HEK293 (cell line): Measurements from ENCODE around the gene MRPS27.

Source experiments
- ATF2 ChIP-seq: fragments of 450-650 bp; formaldehyde crosslinking; IDR thresholded peaks from 2 replicates; pipeline ENCODE4 v1.5.1; 2016; ENCODE audit warnings: missing biosample characterization, missing genetic modification characterization, low read depth
- HIC1 ChIP-seq: fragments of 450-650 bp; formaldehyde crosslinking; IDR thresholded peaks from 2 replicates; pipeline ENCODE4 v1.5.1; 2016; ENCODE audit warnings: missing biosample characterization, missing genetic modification characterization
- HOXD13 ChIP-seq: sonication (generic); formaldehyde crosslinking; IDR thresholded peaks from 2 replicates; pipeline ENCODE4 v1.8.0; 2022; ENCODE audit warnings: missing genetic modification reagents, borderline replicate concordance
- KLF16 ChIP-seq: fragments of 450-650 bp; formaldehyde crosslinking; IDR thresholded peaks from 2 replicates; pipeline ENCODE4 v1.5.1; 2017; ENCODE audit warnings: missing biosample characterization, missing genetic modification characterization
- KLF9 ChIP-seq: fragments of 450-650 bp; formaldehyde crosslinking; IDR thresholded peaks from 2 replicates; pipeline ENCODE4 v1.5.1; 2016; ENCODE audit warnings: missing biosample characterization, missing genetic modification characterization, low read depth
- PRDM2 ChIP-seq: fragments of 450-650 bp; formaldehyde crosslinking; IDR thresholded peaks from 2 replicates; pipeline ENCODE4 v1.5.1; 2016; ENCODE audit warnings: missing biosample characterization, missing genetic modification characterization, borderline replicate concordance
- ZBTB17 ChIP-seq: fragments of 450-650 bp; formaldehyde crosslinking; IDR thresholded peaks from 2 replicates; pipeline ENCODE4 v1.5.1; 2016; ENCODE audit warnings: missing biosample characterization, missing genetic modification characterization
- ZBTB20 ChIP-seq: fragments of 450-650 bp; formaldehyde crosslinking; IDR thresholded peaks from 2 replicates; pipeline ENCODE4 v1.5.1; 2016; ENCODE audit warnings: missing biosample characterization, missing genetic modification characterization
- ZFP69B ChIP-seq: fragments of 450-650 bp; formaldehyde crosslinking; IDR thresholded peaks from 2 replicates; pipeline ENCODE4 v1.5.1; 2016; ENCODE audit warnings: missing biosample characterization, missing genetic modification characterization
- ZNF138 ChIP-seq: fragments of 450-650 bp; formaldehyde crosslinking; IDR thresholded peaks from 2 replicates; pipeline ENCODE4 v1.5.1; 2016; ENCODE audit warnings: missing biosample characterization, missing genetic modification characterization, borderline replicate concordance
- ZNF184 ChIP-seq: fragments of 450-650 bp; IDR thresholded peaks from 2 replicates; pipeline ENCODE4 v1.5.1; 2018; ENCODE audit warnings: missing biosample characterization, mild to moderate bottlenecking, missing genetic modification characterization
- ZNF2 ChIP-seq: fragments of 450-650 bp; formaldehyde crosslinking; IDR thresholded peaks from 2 replicates; pipeline ENCODE4 v1.5.1; 2016; ENCODE audit warnings: missing biosample characterization, missing genetic modification characterization
- ZNF202 ChIP-seq: fragments of 450-650 bp; formaldehyde crosslinking; IDR thresholded peaks from 2 replicates; pipeline ENCODE4 v1.5.1; 2016; ENCODE audit warnings: missing biosample characterization, missing genetic modification characterization, borderline replicate concordance
- ZNF280C ChIP-seq: fragments of 450-650 bp; formaldehyde crosslinking; IDR thresholded peaks from 2 replicates; pipeline ENCODE4 v1.5.1; 2016; ENCODE audit warnings: missing biosample characterization, missing genetic modification characterization
- ZNF311 ChIP-seq: fragments of 450-650 bp; formaldehyde crosslinking; IDR thresholded peaks from 2 replicates; pipeline ENCODE4 v1.5.1; 2017; ENCODE audit warnings: missing biosample characterization, missing genetic modification characterization, borderline replicate concordance
- ZNF449 ChIP-seq: fragments of 450-650 bp; formaldehyde crosslinking; IDR thresholded peaks from 2 replicates; pipeline ENCODE4 v1.5.1; 2017; ENCODE audit warnings: missing biosample characterization, mild to moderate bottlenecking, missing genetic modification characterization, moderate library complexity
- ZNF510 ChIP-seq: fragments of 450-650 bp; formaldehyde crosslinking; IDR thresholded peaks from 2 replicates; pipeline ENCODE4 v1.5.1; 2018; ENCODE audit warnings: mild to moderate bottlenecking, missing genetic modification characterization, missing biosample characterization; ENCODE audit not compliant: insufficient replicate concordance
- ZNF571 ChIP-seq: fragments of 450-650 bp; formaldehyde crosslinking; IDR thresholded peaks from 2 replicates; pipeline ENCODE4 v1.5.0; 2017; ENCODE audit warnings: missing biosample characterization, missing genetic modification characterization
- ZNF626 ChIP-seq: fragments of 450-650 bp; sonication (Bioruptor Pico); formaldehyde crosslinking; IDR thresholded peaks from 2 replicates; pipeline ENCODE4 v1.5.1; 2018; ENCODE audit warnings: missing biosample characterization, missing genetic modification characterization, inconsistent platforms
- ZNF645 ChIP-seq: fragments of 450-650 bp; formaldehyde crosslinking; IDR thresholded peaks from 2 replicates; pipeline ENCODE4; 2016; ENCODE audit warnings: missing biosample characterization, missing genetic modification characterization
- ZNF654 ChIP-seq: fragments of 450-650 bp; formaldehyde crosslinking; IDR thresholded peaks from 2 replicates; pipeline ENCODE4 v1.5.1; 2016; ENCODE audit warnings: low read depth, missing biosample characterization, missing genetic modification characterization
- ZNF658 ChIP-seq: fragments of 450-650 bp; formaldehyde crosslinking; IDR thresholded peaks from 2 replicates; pipeline ENCODE4; 2016; ENCODE audit warnings: missing biosample characterization, missing genetic modification characterization
- ZNF660 ChIP-seq: fragments of 450-650 bp; IDR thresholded peaks from 2 replicates; pipeline ENCODE4 v1.5.1; 2018; ENCODE audit warnings: missing biosample characterization, mild to moderate bottlenecking, missing genetic modification characterization
- ZNF791 ChIP-seq: fragments of 450-650 bp; formaldehyde crosslinking; IDR thresholded peaks from 2 replicates; pipeline ENCODE4 v1.5.1; 2016; ENCODE audit warnings: missing biosample characterization, missing genetic modification characterization

Gene MRPS27

GRCh38 chr5:72307968-72308852 is 11.8 kb downstream of the MRPS27 start (continued):
- no peak for TF ChIP-seq ZNF280C (tag by site-specific recombination)
- TF ChIP-seq ZNF138 = no peak
- no peak for TF ChIP-seq ZNF626 (tag by site-specific recombination)
- TF ChIP-seq ZNF510 (tag by site-specific recombination) = no peak
- no peak for TF ChIP-seq KLF16
- no peak for TF ChIP-seq HOXD13 (CRISPR knock-in tag)
- TF ChIP-seq ZNF184 (tag by site-specific recombination) = peak; percentile 24; the same call in 1 of the 2 replicates
- TF ChIP-seq ZNF449 (tag by site-specific recombination) = peak; percentile 76
- peak; percentile 94 for TF ChIP-seq ZBTB20
- no peak for TF ChIP-seq ZNF645
- TF ChIP-seq ZNF202 (tag by site-specific recombination) = no peak
- TF ChIP-seq KLF9 (tag by site-specific recombination) = peak; percentile 81
- no peak for TF ChIP-seq PRDM2 (tag by site-specific recombination)
- TF ChIP-seq ZNF660 (tag by site-specific recombination) = peak; percentile 75
- TF ChIP-seq ATF2 (tag by site-specific recombination) = no peak
- TF ChIP-seq ZNF311 (tag by site-specific recombination) = no peak
- no peak for TF ChIP-seq ZNF791 (tag by site-specific recombination)
- no peak for TF ChIP-seq ZNF658 (tag by site-specific recombination)
- TF ChIP-seq ZFP69B (tag by site-specific recombination) = peak; percentile 77
- peak; percentile 87 for TF ChIP-seq ZNF654
- peak; percentile 91 for TF ChIP-seq ZNF2 (tag by site-specific recombination)
- TF ChIP-seq ZNF571 (tag by site-specific recombination) = no peak
- no peak; the same call in none of the 2 replicates for TF ChIP-seq HIC1 (tag by site-specific recombination)
- peak; percentile 90 for TF ChIP-seq ZBTB17 (tag by site-specific recombination)
